CD4-positive, alpha-beta memory T cell (primary cell): ENCODE measurements around the gene MLXIPL. TPM values are rescaled to one million over a fixed set of nuclear protein-coding genes. Genes with fewer than 3 reads are reported as not detected.

Experiments used
- CTCF ChIA-PET: fragments of 350-600 bp; sonication (Branson Sonifier 250); formaldehyde crosslinking; loops from one replicate; lab custom pipeline; 2021; ENCODE audit warnings: inconsistent platforms; ENCODE audit not compliant: partially characterized antibody; lab: Charles Lee
- POLR2A ChIA-PET: fragments of 350-600 bp; sonication (Branson Sonifier 250); formaldehyde crosslinking; loops from one replicate; lab custom pipeline; 2021; ENCODE audit not compliant: partially characterized antibody; lab: Charles Lee
- DNase-seq, 5 donors: peaks; one replicate each; pipeline versions ENCODE4 v3.0.0 to v3.0.0-alpha.2; 2020 to 2022; ENCODE audit warnings: mixed read lengths in 1 of 5
- H3K27ac ChIP-seq: one replicate; pipeline ENCODE4 v1.7.0; 2013; ENCODE audit warnings: low read depth, low read length
- H3K27me3 ChIP-seq: 2 replicates; pipeline ENCODE4 v1.7.0; 2013; ENCODE audit warnings: mild to moderate bottlenecking, low read length, moderate library complexity; ENCODE audit not compliant: insufficient read depth
- H3K36me3 ChIP-seq: 2 replicates; pipeline ENCODE4 v1.7.0; 2013; ENCODE audit warnings: mild to moderate bottlenecking, low read length, moderate library complexity; ENCODE audit not compliant: insufficient read depth
- H3K4me1 ChIP-seq: 2 replicates; pipeline ENCODE4 v1.7.0; 2013; ENCODE audit warnings: mild to moderate bottlenecking, low read length, moderate library complexity; ENCODE audit not compliant: insufficient read depth
- H3K4me3 ChIP-seq, 2 donors: one replicate each; pipeline ENCODE4 v1.7.0; 2013; ENCODE audit warnings: low read length in 2 of 2, mild to moderate bottlenecking in 1 of 2
- H3K9me3 ChIP-seq, 2 donors: one replicate each; pipeline ENCODE4 v1.7.0; 2013; ENCODE audit warnings: low read length in 2 of 2, control low read depth in 1 of 2; ENCODE audit not compliant: control insufficient read depth in 1 of 2
- H3K27ac Mint-ChIP-seq, 7 donors: one replicate each; pipeline ENCODE4 v1.8.0; 2020 to 2021; ENCODE audit warnings: mixed read lengths in 7 of 7, mild to moderate bottlenecking in 6 of 7, inconsistent platforms in 3 of 7, moderate library complexity in 3 of 7
- H3K27me3 Mint-ChIP-seq, 2 donors: one replicate each; pipeline ENCODE4 v1.8.0; 2020 to 2021; ENCODE audit warnings: mixed read lengths in 2 of 2
- H3K36me3 Mint-ChIP-seq, 2 donors: one replicate each; pipeline ENCODE4 v1.8.0; 2020 to 2021; ENCODE audit warnings: mixed read lengths in 2 of 2, inconsistent platforms in 1 of 2, mild to moderate bottlenecking in 1 of 2
- H3K4me1 Mint-ChIP-seq, 4 donors: one replicate each; pipeline ENCODE4 v1.8.0; 2020 to 2021; ENCODE audit warnings: mixed read lengths in 4 of 4, mild to moderate bottlenecking in 1 of 4
- H3K4me3 Mint-ChIP-seq, 8 donors: one replicate each; pipeline ENCODE4 v1.8.0; 2020 to 2021; ENCODE audit warnings: mixed read lengths in 8 of 8, mild to moderate bottlenecking in 7 of 8, moderate library complexity in 6 of 8, inconsistent platforms in 3 of 8
- H3K9me3 Mint-ChIP-seq, 8 donors: one replicate each; pipeline ENCODE4 v1.8.0; 2020 to 2021; ENCODE audit warnings: mixed read lengths in 8 of 8, mild to moderate bottlenecking in 5 of 8, inconsistent platforms in 3 of 8, moderate library complexity in 1 of 8
- intact Hi-C: fragments of 100-400 bp; cut with micrococcal nuclease; formaldehyde crosslinking; loops from one replicate; pipeline ENCODE4 v1.15.1; 2023
- polyA plus RNA-seq, 2 donors: library from polyadenylated mRNA; unstranded; fragments of 300-500 nt; fragmentation: Illumina TruSeq; gene quantifications; one replicate each; pipeline ENCODE4 v1.2.3, GENCODE V29; 2021
- total RNA-seq, 2 experiments: library from RNA; stranded (reverse); gene quantifications; one replicate each; pipeline ENCODE4 v1.2.3, GENCODE V29; 2021

Gene MLXIPL
- total and polyA plus RNA-seq, 4 experiments from 2014 or later = not detected

DNA sequence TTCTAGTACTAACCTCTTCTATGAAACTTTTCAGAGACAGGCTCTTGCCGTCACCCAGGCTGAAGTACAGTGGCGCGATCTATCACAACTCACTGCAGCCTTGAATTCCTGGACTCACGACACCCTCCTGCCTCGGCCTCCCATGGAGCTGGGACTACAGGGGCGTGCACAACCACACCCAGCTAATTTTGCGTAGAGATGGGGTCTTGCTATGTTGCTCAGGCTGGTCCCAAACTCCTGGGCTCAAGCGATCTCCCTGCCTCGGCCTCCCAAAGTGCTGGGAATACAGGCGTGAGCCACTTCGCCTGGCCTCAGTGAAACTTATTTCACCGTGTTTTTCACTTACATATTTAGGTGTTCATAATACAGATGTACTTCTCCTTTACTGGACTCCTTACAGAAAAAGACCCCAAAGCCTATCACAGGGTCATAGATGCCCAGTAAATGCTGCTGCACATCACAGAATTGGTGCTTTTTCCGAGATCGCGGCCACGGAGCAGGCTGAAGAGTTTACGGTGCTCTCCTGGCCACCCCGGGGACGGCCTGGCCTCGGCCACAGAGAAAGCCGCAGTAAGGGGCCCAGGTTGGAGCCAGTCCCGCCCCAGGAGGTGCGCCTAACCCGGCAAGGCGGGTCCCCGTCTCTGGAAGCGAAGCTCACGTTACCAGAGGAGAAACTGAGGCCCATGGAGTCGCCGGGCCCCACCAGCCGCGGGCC lies 46.5 kb downstream of the MLXIPL start:
- no peaks in the 10 kb centered on the region for H3K27me3 Mint-ChIP-seq

DNA sequence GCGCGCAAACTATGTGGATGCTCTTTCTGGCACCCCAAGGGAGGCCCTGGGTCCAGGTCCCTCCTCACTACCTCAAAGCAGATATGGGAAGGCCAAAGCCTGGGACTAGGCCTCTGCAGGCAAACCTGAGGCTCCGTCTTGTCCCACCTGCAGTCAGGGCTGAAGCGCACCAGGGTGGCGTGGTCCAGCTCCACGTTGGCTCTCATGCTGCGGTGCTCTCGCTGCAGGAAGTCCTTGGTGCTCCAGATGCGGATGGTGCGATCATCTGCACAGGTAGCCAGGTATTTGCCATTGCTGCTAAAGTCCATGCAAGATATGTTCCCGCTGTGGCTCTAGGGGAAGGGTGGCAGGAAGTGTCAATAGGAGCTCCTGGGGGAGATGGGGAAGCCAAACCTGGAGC lies 50.5 kb downstream of the MLXIPL start:
- Mint-ChIP-seq H3K27ac (peak overlapping the region in 1 of 7 donors; percentile 89), H3K27me3 (no peaks in the 10 kb centered on the region), H3K9me3 (no peaks in the 10 kb centered on the region), H3K4me3 (no peak overlapping the region), H3K36me3 (peaks cover 32 to 57% of the 10 kb centered on the region in 2 donors), H3K4me1 (peaks cover 9 to 33% (median 20%) of the 10 kb centered on the region in 4 donors)
- CTCF ChIA-PET = no interaction called here
- POLR2A ChIA-PET = interaction anchor here (0.8 kb wide), 1 partner anchor 14 kb away, joined by 3 read pairs; no protein-coding TSS in a partner anchor
- intact Hi-C loops = no loop called here
- peaks cover 46% of the 10 kb centered on the region for H3K36me3 ChIP-seq
- peaks cover 26% of the 10 kb centered on the region for H3K4me1 ChIP-seq
- DNase-seq = no peak
- H3K27me3 ChIP-seq = no peaks in the 10 kb centered on the region
- no peak overlapping the region for H3K27ac ChIP-seq
- no peaks in the 10 kb centered on the region for H3K9me3 ChIP-seq
- no peak overlapping the region for H3K4me3 ChIP-seq

More for the DNA sequence above, 46.5 kb downstream of the MLXIPL start:
- H3K36me3 Mint-ChIP-seq = peaks cover 8 to 27% of the 10 kb centered on the region in 2 donors
- Histone ChIP-seq H3K9me3 (no peaks in the 10 kb centered on the region), H3K36me3 (peaks cover 20% of the 10 kb centered on the region), H3K4me1 (peaks cover 33% of the 10 kb centered on the region), H3K27ac (peak overlapping the region; percentile 82), H3K4me3 (peak overlapping the region; percentile 60 to 78), H3K27me3 (no peaks in the 10 kb centered on the region)
- intact Hi-C loops = loop anchor here (1.0 kb wide), 4 partner anchors 20 to 161 kb away; partner anchors contain the start of genes ABHD11, BAZ1B, BCL7B and BUD23
- no peak for DNase-seq
- H3K4me3 Mint-ChIP-seq = peak overlapping the region; percentile 87 to 99 (median 94)
- ChIA-PET POLR2A (interaction anchor here (0.8 to 3.8 kb wide), 11 partner anchors 9 to 597 kb away, joined by 3 to 52 read pairs (median 5); partner anchors contain the start of genes ABHD11, BAZ1B, BCL7B and VPS37D), CTCF (interaction anchor here (0.9 to 2.8 kb wide), 2 partner anchors 12 to 58 kb away, joined by 3 to 12 read pairs; no protein-coding TSS in a partner anchor)
- peak overlapping the region; percentile 76 to 88 (median 84) for H3K27ac Mint-ChIP-seq
- peaks cover 13 to 37% (median 22%) of the 10 kb centered on the region in 4 donors for H3K4me1 Mint-ChIP-seq
- no peaks in the 10 kb centered on the region for H3K9me3 Mint-ChIP-seq

DNA sequence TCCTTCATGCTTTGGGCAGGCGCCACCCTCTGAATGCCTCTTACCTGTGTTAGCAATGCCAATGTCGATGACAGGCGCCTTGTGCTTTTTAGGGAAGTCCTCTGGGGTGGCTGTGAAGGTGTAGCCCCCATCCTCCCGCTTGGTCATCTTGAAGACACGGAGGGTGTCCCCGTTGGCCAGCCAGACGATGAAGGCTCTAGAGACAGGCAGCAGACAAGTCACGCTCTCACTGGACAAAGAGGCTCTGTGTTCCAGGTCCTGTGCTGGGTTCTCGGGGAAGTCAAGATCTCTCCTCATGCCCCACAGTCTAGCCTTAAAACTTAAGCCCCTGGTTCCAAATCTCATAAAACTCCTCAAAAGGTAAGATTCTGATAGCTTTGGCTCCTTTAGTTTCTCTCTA lies 51.0 kb downstream of the MLXIPL start:
- Mint-ChIP-seq H3K27me3 (no peaks in the 10 kb centered on the region), H3K9me3 (no peaks in the 10 kb centered on the region), H3K36me3 (peaks cover 32 to 56% of the 10 kb centered on the region in 2 donors), H3K4me3 (no peak overlapping the region), H3K4me1 (peaks cover 6 to 30% (median 17%) of the 10 kb centered on the region in 4 donors), H3K27ac (no peak overlapping the region)
- Histone ChIP-seq H3K4me3 (no peak overlapping the region), H3K27ac (no peak overlapping the region), H3K27me3 (no peaks in the 10 kb centered on the region), H3K9me3 (no peaks in the 10 kb centered on the region), H3K4me1 (peaks cover 26% of the 10 kb centered on the region), H3K36me3 (peaks cover 46% of the 10 kb centered on the region)
- ChIA-PET CTCF (no interaction called here), POLR2A (no interaction called here)
- intact Hi-C loops = no loop called here
- DNase-seq = no peak

DNA sequence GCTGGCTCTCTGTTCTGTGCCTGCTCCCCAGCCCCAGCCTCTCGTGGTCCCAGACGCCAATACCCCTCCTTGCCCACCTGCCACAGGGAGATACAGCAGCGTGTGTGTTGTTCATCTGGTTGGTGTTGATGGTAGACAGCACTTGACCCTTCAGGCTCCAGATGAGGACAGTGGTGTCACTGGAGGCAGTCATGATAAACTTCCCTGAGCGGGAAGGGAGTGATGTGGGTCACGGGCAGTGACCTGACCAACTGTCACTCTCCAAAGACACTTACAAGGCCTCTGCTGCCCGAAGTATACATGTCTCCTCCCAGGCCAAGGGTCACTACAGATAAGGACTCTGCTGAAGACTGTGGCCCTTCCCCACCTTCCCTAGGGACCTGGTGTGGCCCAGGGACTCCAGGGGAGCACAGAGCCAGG lies 51.5 kb downstream of the MLXIPL start:
- H3K36me3 Mint-ChIP-seq = peaks cover 32 to 54% of the 10 kb centered on the region in 2 donors
- intact Hi-C loops = no loop called here
- no peak overlapping the region for H3K4me3 ChIP-seq
- no peaks in the 10 kb centered on the region for H3K27me3 Mint-ChIP-seq
- H3K4me3 Mint-ChIP-seq = no peak overlapping the region
- no peaks in the 10 kb centered on the region for H3K9me3 Mint-ChIP-seq
- no peak overlapping the region for H3K27ac ChIP-seq
- H3K36me3 ChIP-seq = peaks cover 46% of the 10 kb centered on the region
- H3K4me1 ChIP-seq = peaks cover 23% of the 10 kb centered on the region
- no peaks in the 10 kb centered on the region for H3K27me3 ChIP-seq
- peaks cover 7 to 30% (median 16%) of the 10 kb centered on the region in 4 donors for H3K4me1 Mint-ChIP-seq
- ChIA-PET POLR2A (no interaction called here), CTCF (no interaction called here)
- H3K9me3 ChIP-seq = no peaks in the 10 kb centered on the region
- H3K27ac Mint-ChIP-seq = no peak overlapping the region
- no peak for DNase-seq

DNA sequence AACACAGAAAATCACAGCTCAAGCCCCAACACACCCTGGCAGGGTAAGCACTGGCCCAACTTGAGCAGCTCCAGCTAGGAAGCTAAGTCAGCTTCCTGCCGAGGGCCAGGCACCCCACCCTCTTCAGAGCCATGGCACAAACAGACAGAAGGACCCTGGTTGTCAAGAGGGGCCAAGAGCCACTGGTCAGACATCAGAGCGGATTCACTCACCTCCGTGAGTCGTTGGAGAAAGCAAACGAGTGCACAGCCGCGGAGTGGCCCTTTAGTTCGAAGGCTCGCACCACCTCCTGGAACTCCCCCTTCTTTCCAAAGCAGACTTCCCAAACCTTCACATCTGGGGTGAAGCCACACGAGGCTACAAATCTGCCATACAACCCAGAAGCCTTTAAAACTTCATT lies 53.3 kb downstream of the MLXIPL start:
- ChIA-PET POLR2A (no interaction called here), CTCF (no interaction called here)
- H3K4me3 Mint-ChIP-seq = no peak overlapping the region
- Histone ChIP-seq H3K27me3 (no peaks in the 10 kb centered on the region), H3K36me3 (peaks cover 46% of the 10 kb centered on the region), H3K4me3 (no peak overlapping the region), H3K9me3 (no peaks in the 10 kb centered on the region), H3K4me1 (peaks cover 16% of the 10 kb centered on the region), H3K27ac (no peak overlapping the region)
- no peak for DNase-seq
- H3K36me3 Mint-ChIP-seq = peaks cover 32 to 51% of the 10 kb centered on the region in 2 donors
- H3K27ac Mint-ChIP-seq = peak overlapping the region in 1 of 7 donors; percentile 23
- intact Hi-C loops = no loop called here
- peaks cover 13 to 27% (median 18%) of the 10 kb centered on the region in 4 donors for H3K4me1 Mint-ChIP-seq
- H3K27me3 Mint-ChIP-seq = no peaks in the 10 kb centered on the region
- H3K9me3 Mint-ChIP-seq = no peaks in the 10 kb centered on the region

DNA sequence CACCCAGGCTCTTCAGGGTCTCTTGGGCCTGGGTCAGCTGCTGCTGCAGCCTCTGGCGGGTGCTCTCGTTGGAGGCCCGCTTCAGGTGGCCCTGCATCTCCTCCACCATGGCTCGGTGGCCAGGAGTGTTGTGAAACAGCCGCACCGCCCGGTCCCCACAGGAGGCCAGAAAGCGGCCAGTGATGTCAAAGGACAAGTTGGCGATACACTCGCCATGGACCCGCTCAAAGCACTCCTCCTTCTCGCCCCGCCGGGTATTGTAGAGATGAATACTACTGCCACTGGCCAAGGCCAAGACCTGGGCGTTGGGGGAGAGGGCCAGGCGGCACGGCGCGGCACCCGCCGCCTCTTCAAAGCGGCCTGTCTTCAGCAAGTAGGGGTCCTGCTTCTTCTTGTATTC lies 53.8 kb downstream of the MLXIPL start:
- Mint-ChIP-seq H3K4me3 (no peak overlapping the region), H3K27me3 (no peaks in the 10 kb centered on the region), H3K9me3 (no peaks in the 10 kb centered on the region), H3K4me1 (peaks cover 16 to 31% (median 23%) of the 10 kb centered on the region in 4 donors), H3K27ac (no peak overlapping the region), H3K36me3 (peaks cover 32 to 51% of the 10 kb centered on the region in 2 donors)
- H3K36me3 ChIP-seq = peaks cover 46% of the 10 kb centered on the region
- H3K27me3 ChIP-seq = no peaks in the 10 kb centered on the region
- peaks cover 20% of the 10 kb centered on the region for H3K4me1 ChIP-seq
- DNase-seq = no peak
- no peak overlapping the region for H3K27ac ChIP-seq
- intact Hi-C loops = no loop called here
- no peak overlapping the region for H3K4me3 ChIP-seq
- H3K9me3 ChIP-seq = no peaks in the 10 kb centered on the region
- ChIA-PET CTCF (no interaction called here), POLR2A (no interaction called here)

DNA sequence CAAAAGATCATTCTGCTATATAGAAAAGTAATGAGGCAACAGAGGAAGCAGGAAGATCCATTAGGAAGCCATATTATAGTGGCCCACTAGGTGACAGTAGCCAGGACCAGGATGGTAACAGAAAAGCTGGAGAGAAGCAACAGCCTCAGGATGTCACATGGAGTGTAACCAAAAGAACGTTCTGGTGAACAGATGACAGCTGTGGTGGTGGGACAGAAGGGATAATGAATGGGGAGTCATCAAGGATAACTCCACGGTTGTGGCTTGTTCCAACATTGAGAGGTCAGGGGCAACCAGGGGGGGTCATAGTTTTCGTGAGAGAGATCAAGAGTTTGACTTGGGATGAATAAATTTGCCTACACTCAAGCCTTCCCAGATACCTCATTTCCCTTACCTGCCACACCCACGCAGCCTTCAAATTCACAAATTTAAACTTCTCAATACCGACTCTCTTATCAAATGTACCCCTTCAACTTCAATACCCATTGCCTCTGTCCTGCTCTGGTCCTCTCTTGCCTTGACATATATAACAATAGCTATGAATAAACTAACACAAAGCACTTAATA lies 55.2 kb downstream of the MLXIPL start:
- DNase-seq = no peak
- POLR2A ChIA-PET = interaction anchor here (0.6 to 2.3 kb wide), 4 partner anchors 9 to 47 kb away, joined by 3 to 9 read pairs (median 4); partner anchors contain the start of genes BAZ1B, BCL7B and TBL2
- Mint-ChIP-seq H3K27me3 (no peaks in the 10 kb centered on the region), H3K4me1 (peaks cover 14 to 32% (median 23%) of the 10 kb centered on the region in 4 donors), H3K36me3 (peaks cover 28 to 43% of the 10 kb centered on the region in 2 donors), H3K27ac (peak overlapping the region in 4 of 7 donors; percentile 13 to 70 (median 48)), H3K4me3 (no peak overlapping the region), H3K9me3 (no peaks in the 10 kb centered on the region)
- Histone ChIP-seq H3K27ac (no peak overlapping the region), H3K27me3 (no peaks in the 10 kb centered on the region), H3K4me3 (no peak overlapping the region), H3K36me3 (peaks cover 40% of the 10 kb centered on the region), H3K4me1 (peaks cover 21% of the 10 kb centered on the region), H3K9me3 (no peaks in the 10 kb centered on the region)
- intact Hi-C loops = no loop called here
- CTCF ChIA-PET = interaction anchor here (2.1 kb wide), 1 partner anchor 47 kb away, joined by 6 read pairs; the partner anchor contains the start of gene BAZ1B
